GM23338 (cell line): ENCODE measurements around the gene MYOF. TPM values are rescaled to one million over a fixed set of nuclear protein-coding genes. Genes with fewer than 3 reads are reported as not detected.

ENCODE experiments used
- ATAC-seq: fragments of 200-7000 bp; cut with Tn5 transposase; 3 replicates; pipeline ENCODE4 v1.9.1; 2020
- DNase-seq: peaks from one replicate; pipeline ENCODE4 v3.0.0-alpha.2; 2015; ENCODE audit warnings: low spot score
- H2AFZ ChIP-seq: fragments of 200-600 bp; sonication (generic); 2 replicates; pipeline ENCODE4 v1.8.0; 2016; ENCODE audit warnings: antibody characterized with exemption, mild to moderate bottlenecking, moderate library complexity
- H3F3A ChIP-seq: fragments of 200-600 bp; sonication (generic); replicated peaks from 2 replicates; pipeline ENCODE4 v1.8.0; 2017; ENCODE audit warnings: antibody characterized with exemption, mixed run types, low read depth
- H3K27ac ChIP-seq: fragments of 200-600 bp; sonication (generic); 2 replicates; pipeline ENCODE4 v1.6.1; 2016; ENCODE audit warnings: low read depth
- H3K27me3 ChIP-seq: fragments of 200-600 bp; sonication (generic); 2 replicates; pipeline ENCODE4 v1.8.0; 2016; ENCODE audit warnings: mild to moderate bottlenecking, mixed run types, moderate library complexity; ENCODE audit not compliant: insufficient read depth
- H3K36me3 ChIP-seq: fragments of 200-600 bp; sonication (generic); 2 replicates; pipeline ENCODE4 v1.8.0; 2016; ENCODE audit warnings: mild to moderate bottlenecking; ENCODE audit not compliant: insufficient read depth
- H3K4me1 ChIP-seq: fragments of 200-600 bp; sonication (generic); 2 replicates; pipeline ENCODE4 v1.8.0; 2016; ENCODE audit warnings: mild to moderate bottlenecking, moderate library complexity; ENCODE audit not compliant: insufficient read depth
- H3K4me2 ChIP-seq: fragments of 200-600 bp; sonication (generic); 2 replicates; pipeline ENCODE4 v1.7.1; 2017; ENCODE audit warnings: mixed run types
- H3K4me3 ChIP-seq: fragments of 200-600 bp; sonication (generic); 2 replicates; pipeline ENCODE4 v1.6.1; 2016; ENCODE audit warnings: mixed run types
- H3K79me2 ChIP-seq: fragments of 200-600 bp; sonication (generic); replicated peaks from 2 replicates; pipeline ENCODE4 v1.8.0; 2017; ENCODE audit warnings: mild to moderate bottlenecking; ENCODE audit not compliant: insufficient read depth
- H3K9me2 ChIP-seq: fragments of 200-600 bp; sonication (generic); 2 replicates; pipeline ENCODE4 v1.8.0; 2017; ENCODE audit not compliant: insufficient read depth
- H4K20me1 ChIP-seq: fragments of 200-600 bp; sonication (generic); replicated peaks from 2 replicates; pipeline ENCODE4 v1.8.0; 2017; ENCODE audit warnings: mild to moderate bottlenecking; ENCODE audit not compliant: insufficient read depth
- H3K27ac Mint-ChIP-seq: 2 replicates; pipeline ENCODE4 v1.8.0; 2020; ENCODE audit warnings: inconsistent platforms, mild to moderate bottlenecking, moderate library complexity, mixed read lengths
- H3K27me3 Mint-ChIP-seq: 3 replicates; pipeline ENCODE4 v1.8.0; 2022; ENCODE audit warnings: low read depth, mild to moderate bottlenecking, moderate library complexity, mixed read lengths, inconsistent platforms; ENCODE audit not compliant: insufficient read depth, poor library complexity
- H3K36me3 Mint-ChIP-seq: 3 replicates; pipeline ENCODE4 v1.8.0; 2021; ENCODE audit warnings: low read depth, mild to moderate bottlenecking, inconsistent platforms, moderate library complexity, mixed read lengths
- H3K4me1 Mint-ChIP-seq: 3 replicates; pipeline ENCODE4 v1.8.0; 2020; ENCODE audit warnings: mild to moderate bottlenecking, inconsistent platforms, mixed read lengths
- H3K4me3 Mint-ChIP-seq: 3 replicates; pipeline ENCODE4 v1.8.0; 2021; ENCODE audit warnings: moderate library complexity, mild to moderate bottlenecking, inconsistent platforms, mixed read lengths
- H3K9me3 Mint-ChIP-seq: 3 replicates; pipeline ENCODE4 v1.8.0; 2020; ENCODE audit warnings: moderate library complexity, mild to moderate bottlenecking, inconsistent platforms, mixed read lengths
- CTCF ChIP-seq, 2 experiments: fragments of 200-600 bp in 1 of 2; sonication (generic) in 1 of 2; conservative IDR thresholded peaks; 2 replicates each; pipeline versions ENCODE4 v1.5.1 to v1.6.1; 2016 to 2017; ENCODE audit warnings: antibody characterized with exemption in 2 of 2, low read depth in 2 of 2, mild to moderate bottlenecking in 2 of 2, moderate library complexity in 1 of 2
- ETS1 ChIP-seq: IDR thresholded peaks from 2 replicates; pipeline ENCODE4 v1.6.1; 2016; ENCODE audit warnings: antibody characterized with exemption
- EZH2 ChIP-seq: fragments of 200-600 bp; sonication (generic); IDR thresholded peaks from one replicate; pipeline ENCODE4 v1.8.0; 2017; ENCODE audit warnings: antibody characterized with exemption, mild to moderate bottlenecking, low read depth; ENCODE audit not compliant: unreplicated experiment
- EZH2phosphoT487 ChIP-seq: fragments of 200-600 bp; sonication (generic); IDR thresholded peaks from one replicate; pipeline ENCODE4 v1.8.1; 2018; ENCODE audit warnings: antibody characterized with exemption; ENCODE audit not compliant: unreplicated experiment
- JUNB ChIP-seq: IDR thresholded peaks from one replicate; pipeline ENCODE4 v1.6.1; 2016; ENCODE audit warnings: antibody characterized with exemption; ENCODE audit not compliant: unreplicated experiment
- NANOG ChIP-seq: IDR thresholded peaks from 2 replicates; pipeline ENCODE4 v1.6.1; 2016; ENCODE audit warnings: antibody characterized with exemption, borderline replicate concordance
- POLR2AphosphoS5 ChIP-seq: IDR thresholded peaks from 2 replicates; pipeline ENCODE4 v1.6.1; 2016; ENCODE audit warnings: antibody characterized with exemption, low read depth
- ZNF462 ChIP-seq: fragments of 250-450 bp; sonication (Bioruptor Pico); IDR thresholded peaks from 2 replicates; pipeline ENCODE4 v1.5.0; 2020; ENCODE audit warnings: mild to moderate bottlenecking, moderate library complexity
- polyA plus RNA-seq: library from polyadenylated mRNA; unstranded; fragments of >200 nt; fragmentation: Nextera tagmentation; extraction: Ambion mirVana; gene quantifications from 2 replicates; pipeline ENCODE4 v1.2.1, GENCODE V29; 2016
- total RNA-seq: library from RNA; depleted of rRNA; stranded (reverse); fragments of >200 nt; shearing (Covaris generic); gene quantifications from 2 replicates; pipeline ENCODE4 v1.2.3, GENCODE V29; 2014
- TF ChIP-seq, protein P1 (sequence below): IDR thresholded peaks from one replicate; pipeline ENCODE4 v1.6.1; 2018; ENCODE audit warnings: antibody characterized with exemption; ENCODE audit not compliant: unreplicated experiment

The MYOF gene
- total and polyA plus RNA-seq, 2 experiments from 2014 or later = 0.82 to 1.4 TPM

- Mint-ChIP-seq H3K4me3 (no peak overlapping the region), H3K27me3 (peaks cover 2% of the 10 kb centered on the region), H3K4me1 (peaks cover 26% of the 10 kb centered on the region), H3K27ac (no peak overlapping the region), H3K36me3 (no peaks in the 10 kb centered on the region), H3K9me3 (no peaks in the 10 kb centered on the region)
- no peaks in the 10 kb centered on the region for H3K36me3 ChIP-seq
- H3K9me2 ChIP-seq = no peaks in the 10 kb centered on the region
- peaks cover 26% of the 10 kb centered on the region for H3K4me1 ChIP-seq
- no peak overlapping the region for H3K4me3 ChIP-seq
- no peak overlapping the region for H3K27ac ChIP-seq
- H2AFZ ChIP-seq = no peak overlapping the region
- no peaks in the 10 kb centered on the region for H3K27me3 ChIP-seq
- H3K79me2 ChIP-seq = no peaks in the 10 kb centered on the region
- no peak overlapping the region for H3K4me2 ChIP-seq
- DNase-seq = no peak
- ATAC-seq = no peak
- TF ChIP-seq, protein P1, sequence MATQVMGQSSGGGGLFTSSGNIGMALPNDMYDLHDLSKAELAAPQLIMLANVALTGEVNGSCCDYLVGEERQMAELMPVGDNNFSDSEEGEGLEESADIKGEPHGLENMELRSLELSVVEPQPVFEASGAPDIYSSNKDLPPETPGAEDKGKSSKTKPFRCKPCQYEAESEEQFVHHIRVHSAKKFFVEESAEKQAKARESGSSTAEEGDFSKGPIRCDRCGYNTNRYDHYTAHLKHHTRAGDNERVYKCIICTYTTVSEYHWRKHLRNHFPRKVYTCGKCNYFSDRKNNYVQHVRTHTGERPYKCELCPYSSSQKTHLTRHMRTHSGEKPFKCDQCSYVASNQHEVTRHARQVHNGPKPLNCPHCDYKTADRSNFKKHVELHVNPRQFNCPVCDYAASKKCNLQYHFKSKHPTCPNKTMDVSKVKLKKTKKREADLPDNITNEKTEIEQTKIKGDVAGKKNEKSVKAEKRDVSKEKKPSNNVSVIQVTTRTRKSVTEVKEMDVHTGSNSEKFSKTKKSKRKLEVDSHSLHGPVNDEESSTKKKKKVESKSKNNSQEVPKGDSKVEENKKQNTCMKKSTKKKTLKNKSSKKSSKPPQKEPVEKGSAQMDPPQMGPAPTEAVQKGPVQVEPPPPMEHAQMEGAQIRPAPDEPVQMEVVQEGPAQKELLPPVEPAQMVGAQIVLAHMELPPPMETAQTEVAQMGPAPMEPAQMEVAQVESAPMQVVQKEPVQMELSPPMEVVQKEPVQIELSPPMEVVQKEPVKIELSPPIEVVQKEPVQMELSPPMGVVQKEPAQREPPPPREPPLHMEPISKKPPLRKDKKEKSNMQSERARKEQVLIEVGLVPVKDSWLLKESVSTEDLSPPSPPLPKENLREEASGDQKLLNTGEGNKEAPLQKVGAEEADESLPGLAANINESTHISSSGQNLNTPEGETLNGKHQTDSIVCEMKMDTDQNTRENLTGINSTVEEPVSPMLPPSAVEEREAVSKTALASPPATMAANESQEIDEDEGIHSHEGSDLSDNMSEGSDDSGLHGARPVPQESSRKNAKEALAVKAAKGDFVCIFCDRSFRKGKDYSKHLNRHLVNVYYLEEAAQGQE = no peak
- TF ChIP-seq JUNB (no peak), ZNF462 (CRISPR knock-in tag) (no peak), NANOG (no peak), CTCF (conservative IDR thresholded peaks at IDR 0.05; ENCODE audit: low read depth in 2 of 2) (no peak), EZH2phosphoT487 (no peak), ETS1 (no peak), POLR2AphosphoS5 (no peak), EZH2 (no peak)
- H3F3A ChIP-seq = no peaks in the 10 kb centered on the region
- no peaks in the 10 kb centered on the region for H4K20me1 ChIP-seq
These were observed 64.2 kb downstream of the MYOF start for GRCh38 chr10:93417921-93418320.
